CD4-positive, alpha-beta T cell treated with Interleukin-15 for 4 hours (primary cell): ENCODE results near the gene SIAH3.
A peak's percentile ranks its signal among the peaks of the same experiment; 100 is the strongest.

ENCODE experiments used
- DNase-seq: peaks from one replicate; pipeline ENCODE4 v3.0.0-alpha.2; 2020; ENCODE audit warnings: low spot score

SIAH3 gene

DNA sequence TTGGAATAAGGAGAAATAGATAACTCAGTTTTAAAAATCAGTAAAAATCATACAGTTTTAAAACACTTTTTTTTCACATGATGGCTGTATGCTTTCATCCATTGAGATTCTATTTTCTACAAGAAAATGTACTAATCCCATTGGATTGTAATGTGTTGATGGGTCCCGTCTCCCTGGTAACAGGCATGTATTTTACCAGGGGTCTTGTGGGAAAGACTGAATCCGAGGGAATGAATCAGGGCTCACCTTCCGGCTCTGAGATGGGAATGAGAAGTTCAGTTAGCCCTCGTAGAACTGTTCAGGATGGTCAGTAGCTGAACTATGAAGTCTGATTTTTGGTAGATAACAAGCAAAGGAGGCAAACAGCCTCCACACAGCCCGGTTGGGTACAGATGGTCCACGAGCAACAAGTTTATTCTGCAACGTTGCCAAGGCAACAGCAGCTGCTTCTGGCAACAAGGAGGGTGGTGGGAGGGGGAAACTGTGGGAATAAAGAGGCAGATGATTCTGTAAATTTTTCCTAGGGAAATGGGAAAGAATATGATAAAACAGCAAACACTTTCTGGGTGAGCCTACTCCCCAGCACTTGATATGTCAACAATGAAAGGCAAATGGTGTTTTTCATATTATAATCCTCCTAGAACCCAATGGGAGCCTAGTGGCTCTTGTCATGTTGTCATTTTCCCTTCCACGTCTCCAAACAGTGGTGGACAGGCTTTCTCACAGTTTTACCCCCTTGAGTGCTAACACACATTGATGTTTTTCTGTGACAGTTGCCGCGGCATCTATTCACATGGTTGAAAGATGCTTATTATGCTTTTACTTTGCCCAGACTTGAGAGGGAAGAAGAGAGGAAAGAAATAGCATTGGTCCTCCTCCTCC, 12.4 kb upstream of the SIAH3 start:
- DNase-seq = no peak

DNA sequence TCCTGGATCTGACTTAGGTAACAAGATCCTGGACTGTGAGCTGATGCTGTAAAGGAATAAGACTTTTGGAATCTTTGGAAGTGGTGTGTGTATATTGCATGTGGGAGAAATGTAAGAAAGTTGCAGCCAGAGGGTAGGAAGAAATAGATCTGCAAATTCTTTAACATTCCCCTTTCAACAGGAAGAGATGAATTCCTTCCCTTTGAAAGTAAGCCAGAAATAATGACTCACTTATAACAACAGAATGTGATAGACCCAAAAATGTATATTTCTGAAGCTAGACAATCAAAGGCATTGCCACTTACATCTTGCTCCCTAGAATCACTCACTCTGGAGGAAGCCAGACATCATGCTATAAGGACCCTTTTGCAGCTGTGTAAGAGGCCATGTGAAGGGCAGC, 9.8 kb upstream of the SIAH3 start:
- no peak for DNase-seq

DNA sequence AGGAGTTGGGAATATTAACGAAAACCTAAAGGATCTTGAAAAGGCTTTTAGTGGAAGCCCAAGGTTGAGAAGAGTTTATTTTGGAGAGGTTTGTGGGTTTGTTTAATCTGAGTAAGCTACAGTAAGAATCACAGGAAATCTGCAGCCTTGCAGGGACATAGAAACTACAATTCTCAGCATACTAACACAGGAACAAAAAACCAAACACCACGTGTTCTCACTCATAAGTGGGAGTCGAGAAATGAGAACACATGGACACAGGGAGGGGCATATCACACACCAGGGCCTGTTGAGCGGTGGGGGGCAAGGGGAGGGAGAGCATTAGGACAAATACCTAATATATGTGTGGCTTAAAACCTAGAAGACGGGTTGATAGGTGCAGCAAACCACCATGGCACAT, 8.7 kb upstream of the SIAH3 start:
- DNase-seq = no peak

DNA sequence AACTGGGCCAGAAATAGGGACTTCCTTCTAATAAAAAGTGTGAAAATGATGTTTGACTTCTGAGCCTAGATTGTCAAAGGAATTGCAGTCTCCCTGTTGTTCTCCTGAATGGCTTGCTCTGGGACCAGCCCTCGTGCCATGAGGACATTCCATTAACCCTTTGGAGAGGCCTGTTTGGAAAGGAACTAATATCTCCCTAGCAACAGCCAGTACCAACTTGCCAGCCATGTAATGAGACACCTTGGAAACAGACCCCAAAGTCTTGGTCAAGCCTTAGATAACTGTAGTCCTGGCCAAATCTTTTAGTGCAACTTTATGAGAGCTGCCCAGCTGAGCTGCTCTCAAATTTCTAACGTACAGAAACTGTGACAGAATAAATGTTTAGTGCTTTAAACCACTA, 8.2 kb upstream of the SIAH3 start:
- no peak for DNase-seq

DNA sequence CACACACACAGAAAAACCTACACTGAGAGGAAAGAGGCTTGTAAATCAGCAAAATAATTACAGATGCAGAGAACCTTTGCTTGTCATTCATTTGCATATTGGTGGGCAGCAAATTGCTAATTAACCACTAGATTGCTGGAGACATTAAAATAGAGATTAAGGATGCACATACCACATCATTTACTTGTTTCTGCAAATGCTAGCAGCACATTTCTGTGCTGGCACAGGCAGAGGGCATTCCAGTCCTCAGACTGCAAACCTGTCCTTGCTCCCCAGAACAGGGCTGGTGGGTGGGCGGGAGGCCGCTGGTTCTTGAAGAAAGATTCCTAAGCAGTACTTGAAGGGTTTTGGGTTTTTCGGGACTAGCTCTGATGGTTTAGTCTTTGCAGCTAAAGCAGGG, 941 bp upstream of the SIAH3 start:
- no peak for DNase-seq

DNA sequence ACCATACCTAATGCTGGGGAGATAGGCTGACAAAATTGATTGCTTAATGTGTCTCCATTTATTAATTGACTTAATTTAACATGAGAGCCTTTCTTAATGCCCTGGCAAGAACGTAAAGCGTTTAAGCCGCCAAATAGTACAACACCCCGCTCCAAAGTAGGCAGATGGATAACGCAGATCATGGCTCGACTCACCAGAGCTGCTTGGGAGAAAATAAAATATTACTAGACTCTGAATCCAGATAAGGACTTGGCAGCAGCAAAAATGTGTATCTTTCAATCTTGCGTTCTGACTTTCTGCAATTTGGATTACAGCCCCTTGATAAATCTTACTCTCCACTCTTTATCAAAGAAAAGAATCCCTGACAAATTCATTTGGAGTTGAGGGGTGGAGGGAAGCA, 403 bp upstream of the SIAH3 start:
- no peak for DNase-seq

DNA sequence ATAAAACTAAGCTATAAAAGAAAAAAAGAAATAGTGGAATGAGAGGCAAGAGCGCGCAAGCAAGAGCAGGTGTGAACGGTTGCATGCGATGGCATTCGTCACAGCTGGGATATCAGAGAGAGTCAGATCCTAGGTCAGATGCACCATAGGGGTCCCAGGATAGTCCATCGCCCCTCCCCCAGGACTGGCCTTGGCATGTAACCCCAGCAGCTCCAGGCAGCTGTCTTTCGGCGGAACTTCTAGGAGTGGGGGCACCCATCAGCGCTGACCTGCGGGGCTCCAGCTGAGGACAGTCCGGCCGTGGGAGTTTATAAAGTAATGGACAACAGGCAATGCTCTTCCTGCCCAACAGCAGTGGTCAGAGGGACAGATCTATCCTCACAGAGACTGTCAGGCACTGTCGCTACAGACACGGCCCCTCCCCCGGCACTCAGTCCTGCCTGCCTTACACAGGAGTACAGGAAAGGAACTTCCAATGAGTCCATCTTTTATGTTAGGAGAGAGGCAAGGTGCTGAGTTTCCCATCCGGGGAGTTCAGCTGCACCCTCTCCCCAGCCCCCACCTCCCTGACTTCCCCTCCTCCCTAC, 1.4 kb downstream of the SIAH3 start:
- DNase-seq = no peak

DNA sequence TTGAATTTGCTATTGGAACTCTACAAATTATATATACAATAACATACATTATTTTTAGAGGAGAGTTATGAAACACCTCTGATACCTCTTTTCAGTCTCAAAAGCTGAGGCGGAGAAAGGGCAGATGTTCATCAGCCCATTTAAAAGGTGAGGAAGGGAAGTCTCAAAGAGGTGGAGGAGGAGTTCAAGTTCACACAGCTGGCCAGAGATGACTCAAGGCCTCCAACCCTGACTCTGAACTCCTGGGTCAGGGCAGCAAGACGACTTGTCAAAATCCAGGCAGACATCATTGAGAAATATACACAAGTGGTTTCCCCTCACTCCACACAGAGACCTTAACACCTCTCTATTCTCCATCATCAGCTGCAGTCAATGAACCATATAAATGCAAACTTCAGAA, 2.1 kb downstream of the SIAH3 start:
- DNase-seq = no peak

DNA sequence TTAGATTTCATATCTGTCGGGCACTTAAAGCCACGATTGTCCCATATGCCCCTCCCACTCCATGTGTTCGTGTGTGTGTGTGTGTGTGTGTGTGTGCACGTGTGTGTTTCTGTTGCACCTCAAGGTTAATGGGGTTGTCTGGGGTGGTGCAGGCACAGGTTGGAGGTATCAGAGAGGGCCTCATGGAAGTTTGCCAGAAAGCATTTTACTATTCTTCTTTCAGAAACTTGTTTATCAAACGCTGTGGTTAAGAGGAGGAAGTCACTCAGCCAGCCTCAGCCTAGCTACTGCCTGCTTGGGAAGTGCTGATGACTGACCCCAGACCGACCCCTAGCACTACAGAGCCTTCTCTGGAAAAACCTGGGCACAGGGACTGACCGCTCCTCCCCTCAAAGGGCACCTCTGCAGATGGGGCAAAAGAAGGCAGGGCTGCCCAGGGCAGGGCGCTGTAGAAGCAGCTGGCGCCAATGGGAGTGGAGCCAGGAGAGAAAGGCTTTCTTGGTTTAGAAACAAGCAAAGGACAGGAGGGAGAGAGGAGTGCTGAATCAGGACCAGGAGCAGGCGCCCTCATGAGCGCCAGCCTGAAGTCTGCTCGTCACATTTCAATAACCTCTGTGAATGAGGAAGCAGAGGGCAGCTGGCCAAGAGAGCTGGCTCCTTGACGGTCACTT, 3.9 kb downstream of the SIAH3 start:
- DNase-seq = peak; percentile 41

DNA sequence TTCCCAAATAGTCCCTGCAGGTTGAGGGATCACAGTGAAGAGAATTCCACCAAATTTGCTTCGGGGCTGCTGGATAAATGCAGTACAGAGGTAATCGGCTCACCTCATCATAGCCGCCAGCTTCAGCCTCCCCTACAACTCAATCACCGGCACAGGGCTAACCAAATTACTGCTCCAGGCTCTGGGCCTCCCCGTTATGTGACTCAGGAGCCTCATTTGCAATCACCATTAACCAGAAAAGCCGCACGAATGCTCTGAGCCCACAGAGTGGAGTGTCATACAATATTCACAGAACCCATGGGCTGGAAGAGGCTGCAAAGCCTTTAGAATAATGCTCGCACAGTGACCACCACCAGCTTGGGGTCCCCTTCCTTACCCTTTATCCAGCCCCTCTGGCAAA, 4.9 kb downstream of the SIAH3 start:
- DNase-seq = no peak

DNA sequence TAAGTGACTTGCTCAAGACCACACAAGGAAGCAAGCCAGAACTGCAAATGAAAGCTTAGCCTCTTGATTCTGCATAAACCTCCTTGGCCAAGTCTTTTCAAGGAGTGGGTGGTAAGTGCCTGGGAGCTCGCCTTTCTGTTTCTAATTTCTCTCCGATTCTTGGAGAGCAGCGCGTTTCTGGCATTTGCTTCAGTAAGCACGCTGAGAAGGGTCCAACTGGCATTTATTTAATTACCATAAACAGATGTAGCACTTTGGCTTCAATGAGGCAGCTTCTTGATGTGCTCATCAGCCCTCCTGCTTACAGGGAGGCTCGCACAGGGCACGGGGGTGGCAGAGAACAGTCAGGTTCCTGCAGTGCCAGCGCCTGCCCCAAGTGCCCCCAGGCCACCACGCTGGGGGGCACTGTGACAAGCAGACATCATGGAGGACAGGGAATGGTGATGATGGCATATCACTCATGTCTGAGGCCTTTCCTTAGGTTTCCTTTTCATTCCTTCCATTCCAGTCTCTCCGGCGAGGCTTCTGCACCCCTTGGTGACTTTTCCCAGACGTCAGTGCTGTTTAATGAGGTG, 13.3 kb downstream of the SIAH3 start:
- no peak for DNase-seq

DNA sequence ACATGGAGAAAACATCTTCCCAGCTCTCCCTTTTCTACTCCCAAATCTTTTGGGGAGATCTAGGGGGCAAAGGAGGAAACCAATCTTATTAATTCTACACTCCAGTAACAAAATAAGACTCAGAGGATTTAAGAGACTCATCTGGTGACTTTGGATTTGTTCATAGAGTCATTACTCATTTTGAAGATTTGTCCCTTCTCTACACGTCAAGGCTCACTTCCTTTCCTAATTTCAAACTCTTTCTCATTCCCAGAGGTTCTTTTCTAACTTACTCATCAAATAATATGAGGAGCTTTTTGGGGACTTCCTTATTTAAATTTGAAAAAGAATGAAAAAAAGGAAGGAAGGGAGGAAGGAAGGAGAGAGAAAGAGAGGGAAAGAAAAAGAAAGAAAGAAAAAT, 14.4 kb downstream of the SIAH3 start:
- DNase-seq = no peak

DNA sequence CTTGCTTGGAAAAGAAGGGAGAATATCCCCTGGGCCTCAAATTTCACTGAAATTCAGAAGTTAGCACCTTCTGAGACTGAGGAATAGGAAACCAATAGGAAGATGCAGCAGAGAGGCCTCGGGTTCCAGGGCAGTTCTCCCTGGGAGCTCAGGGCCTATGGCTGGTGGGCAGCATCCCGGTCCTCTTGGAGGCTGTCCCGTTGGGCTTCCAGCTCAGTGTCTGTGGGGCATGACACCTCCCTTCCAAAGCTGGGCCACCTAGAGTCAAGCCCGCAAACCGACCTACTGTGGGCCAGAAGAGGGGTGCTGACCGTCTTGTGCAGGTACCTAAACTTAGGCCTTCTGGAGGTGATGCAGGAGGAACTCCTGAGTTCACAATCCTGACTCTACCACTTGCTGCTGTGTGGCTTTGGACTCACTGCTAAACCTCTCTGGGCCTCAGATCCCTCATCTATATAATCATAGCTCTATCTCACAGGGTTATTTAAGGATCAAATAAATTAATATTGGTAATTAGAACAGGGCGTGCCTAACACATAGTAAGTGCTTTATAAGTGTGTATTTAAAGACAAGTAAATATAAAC, 17.1 kb downstream of the SIAH3 start:
- no peak for DNase-seq

DNA sequence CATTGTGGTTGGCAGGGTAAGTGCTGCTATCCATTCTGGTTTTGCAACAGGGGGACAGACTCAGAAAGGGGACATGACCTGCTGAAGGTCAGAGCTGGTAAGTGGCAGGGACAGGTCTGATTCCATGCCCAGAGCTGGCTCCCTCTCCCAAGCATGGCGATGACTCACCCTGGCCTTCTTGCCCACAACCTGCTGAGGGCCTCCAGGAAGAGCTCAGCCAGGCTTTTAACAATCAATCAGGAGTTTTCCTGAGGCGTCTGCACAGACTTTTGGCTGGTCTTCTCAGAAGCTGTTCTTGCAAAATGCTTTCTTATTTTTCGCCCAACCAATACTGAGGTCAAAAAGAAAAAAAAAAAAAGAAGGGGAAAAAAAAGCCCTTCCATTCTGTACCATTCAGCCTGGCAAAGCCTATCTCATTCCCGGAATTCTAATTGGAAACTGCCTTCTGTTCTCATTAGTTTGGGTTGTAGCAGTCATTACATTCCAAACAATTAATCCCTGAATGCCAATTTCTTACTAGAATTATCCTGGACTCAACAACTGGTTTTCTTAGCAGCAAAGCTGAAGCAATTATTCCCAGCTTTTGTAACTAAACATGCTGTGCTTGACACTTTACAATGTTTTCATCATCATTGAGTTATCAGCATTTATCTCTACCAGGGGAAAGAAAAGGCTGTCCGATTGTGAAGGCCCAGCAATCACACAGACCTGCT, 17.7 kb downstream of the SIAH3 start:
- DNase-seq = no peak

DNA sequence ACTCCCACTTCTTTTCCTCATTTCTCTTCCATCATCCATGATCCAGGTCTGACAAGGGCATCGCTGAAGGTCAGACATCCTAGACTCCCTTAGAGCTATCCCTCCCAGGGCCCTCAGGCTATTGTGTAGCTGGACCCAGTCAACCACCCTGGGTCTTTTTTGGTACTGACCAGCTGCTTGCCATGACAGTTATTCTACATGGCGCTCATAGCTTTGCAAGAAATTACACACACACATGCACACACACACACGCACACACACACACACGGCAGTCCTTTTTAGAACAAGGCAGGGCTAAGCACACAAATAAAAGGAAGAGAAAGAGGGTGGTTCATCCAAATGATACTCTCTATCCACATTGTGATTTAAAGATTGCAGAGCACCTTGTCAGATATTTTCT, 18.3 kb downstream of the SIAH3 start:
- no peak for DNase-seq

DNA sequence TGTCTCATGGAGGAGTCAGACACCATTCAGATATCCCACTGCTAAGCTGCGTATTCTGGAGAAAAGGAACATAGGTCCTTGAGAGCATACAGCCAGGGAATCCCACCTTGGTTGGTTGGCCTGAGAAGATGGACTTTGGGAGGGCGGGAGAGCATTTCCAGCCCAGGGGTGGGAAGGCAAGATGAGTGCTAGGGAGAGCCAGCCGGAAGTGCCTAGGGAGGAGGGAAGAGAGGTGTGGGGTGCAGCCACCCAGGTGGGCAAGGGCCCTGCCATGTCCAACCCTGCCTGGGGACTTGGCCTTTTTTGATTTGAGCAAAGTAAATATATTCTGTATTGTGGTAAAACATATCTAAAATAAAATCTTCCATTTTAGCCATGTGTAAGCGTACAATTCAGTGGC, 19.7 kb downstream of the SIAH3 start:
- DNase-seq = no peak

DNA sequence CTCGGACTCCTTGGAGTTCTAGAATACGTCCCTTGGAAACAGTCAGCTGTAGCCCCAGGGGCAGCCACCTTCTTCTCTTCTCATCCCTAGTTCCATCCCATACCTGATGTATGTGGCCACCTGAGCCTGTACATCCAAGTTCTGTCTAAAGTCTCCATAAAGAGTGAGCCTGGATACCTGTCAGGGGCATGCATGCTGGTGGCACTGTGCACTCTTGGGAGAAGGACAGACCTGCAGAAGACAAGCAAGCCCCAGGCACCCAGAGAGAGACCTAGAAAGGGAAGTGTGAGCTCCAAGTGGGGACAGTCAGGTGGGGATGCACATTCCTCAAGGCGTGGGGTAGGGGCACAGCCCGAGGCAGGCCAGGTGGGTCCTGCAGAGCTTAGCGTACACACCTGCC, 21.4 kb downstream of the SIAH3 start:
- DNase-seq = no peak

DNA sequence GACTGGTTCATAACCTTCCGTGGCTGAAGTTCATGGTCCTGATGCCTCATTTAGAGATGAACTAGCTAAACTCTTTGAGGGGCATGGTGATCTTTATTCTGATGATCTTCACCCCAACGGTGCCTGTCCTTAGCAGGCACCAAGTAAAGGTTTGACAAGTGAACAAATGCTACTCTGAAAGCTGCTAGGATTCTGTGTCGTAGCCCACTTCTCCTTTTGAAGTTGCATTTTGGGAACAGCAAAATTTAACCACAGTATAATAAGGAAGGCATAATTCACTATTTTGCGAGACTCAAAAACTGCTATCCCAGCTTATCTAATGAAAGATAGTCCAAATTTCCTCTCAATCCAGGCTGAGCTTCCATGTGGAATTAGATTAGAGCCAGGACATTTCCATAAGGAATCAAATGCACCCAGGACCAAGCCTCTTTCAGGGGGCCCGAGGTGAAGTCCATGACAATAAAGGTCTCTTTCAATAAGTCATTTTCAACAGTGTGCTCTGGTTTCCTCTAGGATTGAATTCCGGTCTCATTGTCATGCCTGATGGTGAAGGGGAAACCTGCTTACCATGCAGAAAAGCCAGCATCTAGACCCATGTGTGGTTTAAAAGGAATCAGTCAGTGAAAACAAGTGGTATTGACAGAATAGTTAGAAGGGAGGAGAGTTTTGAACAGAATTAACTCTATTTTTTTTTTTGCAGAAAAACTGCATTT, 23.1 kb downstream of the SIAH3 start:
- no peak for DNase-seq

DNA sequence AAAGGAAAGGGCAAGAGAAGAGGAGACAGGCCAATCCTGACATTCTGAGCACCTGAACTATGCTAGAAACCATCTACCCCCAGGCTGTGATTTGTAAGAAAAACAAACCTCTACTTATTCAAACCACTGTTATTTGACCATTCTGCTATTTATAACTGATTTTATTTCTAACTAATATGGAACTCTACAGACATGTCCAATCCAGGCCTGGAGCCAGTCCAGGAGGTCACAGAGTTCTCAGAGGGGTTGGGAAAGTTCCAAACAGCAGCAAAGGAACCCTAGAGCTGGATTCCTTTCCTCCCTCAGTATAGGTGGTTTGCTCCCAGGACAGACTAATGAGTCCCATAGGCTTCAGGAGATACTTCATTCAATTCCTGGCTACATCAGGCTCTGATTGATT, 24.2 kb downstream of the SIAH3 start:
- DNase-seq = no peak

DNA sequence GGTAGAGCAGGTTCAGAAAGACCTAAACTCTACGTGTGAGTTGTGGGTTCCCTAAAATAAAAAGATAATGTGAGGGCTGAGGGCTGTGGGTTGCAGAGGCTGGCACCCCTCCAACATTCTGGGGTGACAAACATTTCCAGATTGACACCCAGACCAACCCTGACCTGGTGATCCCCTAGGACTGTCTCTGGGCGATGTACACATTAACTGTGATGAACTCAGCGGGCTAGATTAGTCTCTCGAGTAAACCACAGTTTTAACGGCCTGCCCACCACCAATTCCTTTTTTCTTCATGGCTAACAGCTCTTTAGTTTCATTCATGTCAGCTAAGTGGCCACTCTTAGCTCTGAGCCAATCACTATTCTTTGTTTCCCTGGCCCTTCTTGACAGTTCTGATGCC, 24.8 kb downstream of the SIAH3 start:
- no peak for DNase-seq

DNA sequence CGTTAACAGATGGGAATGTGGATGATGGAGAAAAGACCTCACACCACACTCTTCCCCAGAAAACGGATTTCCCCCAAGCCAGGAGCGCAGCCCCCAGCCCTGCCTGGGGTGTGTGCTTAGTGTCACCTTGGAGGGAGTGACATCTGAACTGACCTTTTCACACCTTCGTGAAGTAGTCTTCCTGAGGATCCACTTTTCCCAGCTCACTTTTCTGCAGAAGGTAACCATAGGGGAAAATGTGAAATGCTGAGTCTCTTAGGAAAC, 26.2 kb downstream of the SIAH3 start:
- no peak for DNase-seq

DNA sequence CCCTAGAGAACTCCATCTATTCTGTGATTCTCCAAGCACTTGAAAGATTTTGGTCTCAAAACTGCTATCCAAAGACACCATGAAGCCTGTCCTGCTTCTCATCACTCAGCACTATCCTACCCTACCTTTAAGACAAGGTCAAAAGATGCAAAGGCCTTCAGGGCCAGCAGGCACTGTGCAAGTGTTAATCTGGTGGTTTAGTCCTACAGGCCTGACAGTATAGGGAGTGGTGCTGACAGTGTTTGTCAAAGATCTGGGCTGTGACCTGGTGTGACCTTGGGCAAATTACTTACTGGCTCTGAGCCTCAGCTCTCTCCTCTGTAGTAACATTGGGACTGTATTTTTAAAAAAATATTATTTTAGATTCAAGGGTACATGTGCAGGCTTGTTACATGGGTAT, 28.0 kb downstream of the SIAH3 start:
- DNase-seq = no peak
